ENCODE data around the gene FUT8. TPM values are rescaled to one million over a fixed set of nuclear protein-coding genes. Genes with fewer than 3 reads are reported as not detected.

The FUT8 gene
- total RNA-seq, 5 donors from 2014 or later (not counting 1 experiment from before 2014, with no cell fraction given): 37.6 to 51.7 (median 43.9) TPM

GRCh38 chr14:65476942-65477318 is 64.4 kb downstream of the FUT8 start:
- Mint-ChIP-seq H3K36me3 (peaks cover 15% of the 10 kb centered on the region), H3K27me3 (no peaks in the 10 kb centered on the region), H3K4me3 (no peak overlapping the region), H3K27ac (no peak overlapping the region), H3K9me3 (no peaks in the 10 kb centered on the region), H3K4me1 (peaks cover 60 to 72% (median 69%) of the 10 kb centered on the region in 3 donors)
- H3K27me3 ChIP-seq (replicated peaks in 1 of 2; ENCODE audit: control insufficient read depth in 2 of 2, extremely low read depth in 1 of 2, insufficient read depth in 2 of 2, low read length in 1 of 2): no peaks in the 10 kb centered on the region
- no CpG with 5 or more reads among the region's 1 CpG for WGBS (ENCODE audit: insufficient coverage)
- POLR2A ChIA-PET: interaction anchor here (0.6 kb wide), 3 partner anchors 21 to 1964 kb away, joined by 4 to 11 read pairs (median 5); no protein-coding TSS in a partner anchor
- CTCF ChIA-PET: interaction anchor here (0.7 kb wide), 3 partner anchors 11 to 47 kb away, joined by 3 to 4 read pairs (median 4); no protein-coding TSS in a partner anchor
- no peak for DNase-seq
- H3K27ac ChIP-seq (ENCODE audit: low read length): no peak overlapping the region
- peaks cover 0 to 5% of the 10 kb centered on the region in 2 experiments for H3K4me1 ChIP-seq (ENCODE audit: control insufficient read depth in 1 of 2, extremely low read depth in 1 of 2, insufficient read depth in 2 of 2, low read length in 2 of 2)
- H3K4me3 ChIP-seq (ENCODE audit: control insufficient read depth in 1 of 2, extremely low read depth in 1 of 2, low read length in 1 of 2): no peak overlapping the region
- H3K9me3 ChIP-seq: no peaks in the 10 kb centered on the region
- no peak for ATAC-seq (replicated peaks in 1 of 4)
- no peaks in the 10 kb centered on the region for H3K36me3 ChIP-seq (ENCODE audit: control insufficient read depth in 2 of 2, extremely low read depth in 1 of 2, insufficient read depth in 1 of 2, low read length in 1 of 2)

GRCh38 chr14:65478017-65478416 is 65.5 kb downstream of the FUT8 start:
- WGBS (ENCODE audit: insufficient coverage): no CpG with 5 or more reads among the region's 4 CpGs
- Histone ChIP-seq H3K27ac (ENCODE audit: low read length) (no peak overlapping the region), H3K27me3 (replicated peaks in 1 of 2; ENCODE audit: control insufficient read depth in 2 of 2, extremely low read depth in 1 of 2, insufficient read depth in 2 of 2, low read length in 1 of 2) (no peaks in the 10 kb centered on the region), H3K4me1 (ENCODE audit: control insufficient read depth in 1 of 2, extremely low read depth in 1 of 2, insufficient read depth in 2 of 2, low read length in 2 of 2) (peaks cover 0 to 5% of the 10 kb centered on the region in 2 experiments), H3K4me3 (ENCODE audit: control insufficient read depth in 1 of 2, extremely low read depth in 1 of 2, low read length in 1 of 2) (no peak overlapping the region), H3K9me3 (no peaks in the 10 kb centered on the region), H3K36me3 (ENCODE audit: control insufficient read depth in 2 of 2, extremely low read depth in 1 of 2, insufficient read depth in 1 of 2, low read length in 1 of 2) (no peaks in the 10 kb centered on the region)
- CTCF ChIA-PET: interaction anchor here in 1 of 2 donors (0.8 to 1.5 kb wide), 2 partner anchors 66 to 482 kb away, joined by 4 to 6 read pairs; no protein-coding TSS in a partner anchor
- DNase-seq (no peak), ATAC-seq (replicated peaks in 1 of 4) (no peak)
- Mint-ChIP-seq H3K9me3 (no peaks in the 10 kb centered on the region), H3K27me3 (no peaks in the 10 kb centered on the region), H3K4me3 (no peak overlapping the region), H3K36me3 (peaks cover 18% of the 10 kb centered on the region), H3K27ac (no peak overlapping the region), H3K4me1 (peaks cover 64 to 78% (median 74%) of the 10 kb centered on the region in 3 donors)
- POLR2A ChIA-PET: interaction anchor here in 1 of 2 donors (0.6 kb wide), 1 partner anchor 19 kb away, joined by 3 read pairs; no protein-coding TSS in a partner anchor

- Mint-ChIP-seq H3K27ac (no peak overlapping the region), H3K27me3 (no peaks in the 10 kb centered on the region), H3K4me1 (peaks cover 64 to 80% (median 75%) of the 10 kb centered on the region in 3 donors), H3K9me3 (no peaks in the 10 kb centered on the region), H3K36me3 (peaks cover 22% of the 10 kb centered on the region), H3K4me3 (peak overlapping the region in 1 of 3 donors; percentile 0)
- H3K27me3 ChIP-seq (replicated peaks in 1 of 2; ENCODE audit: control insufficient read depth in 2 of 2, extremely low read depth in 1 of 2, insufficient read depth in 2 of 2, low read length in 1 of 2): no peaks in the 10 kb centered on the region
- peaks cover 0 to 5% of the 10 kb centered on the region in 2 experiments for H3K4me1 ChIP-seq (ENCODE audit: control insufficient read depth in 1 of 2, extremely low read depth in 1 of 2, insufficient read depth in 2 of 2, low read length in 2 of 2)
- no peaks in the 10 kb centered on the region for H3K9me3 ChIP-seq
- POLR2A ChIA-PET: interaction anchor here (0.5 to 0.6 kb wide), 2 partner anchors 13 to 19 kb away, joined by 3 read pairs; no protein-coding TSS in a partner anchor
- DNase-seq (peak in 1 of 35 experiments; percentile 31), ATAC-seq (replicated peaks in 1 of 4) (peak; percentile 43 to 78 (median 58))
- no peak overlapping the region for H3K27ac ChIP-seq (ENCODE audit: low read length)
- no CpG with 5 or more reads among the region's 1 CpG for WGBS (ENCODE audit: insufficient coverage)
- CTCF ChIA-PET: interaction anchor here in 1 of 2 donors (0.8 to 1.5 kb wide), 2 partner anchors 67 to 481 kb away, joined by 4 to 6 read pairs; no protein-coding TSS in a partner anchor
- H3K4me3 ChIP-seq (ENCODE audit: control insufficient read depth in 1 of 2, extremely low read depth in 1 of 2, low read length in 1 of 2): no peak overlapping the region
- H3K36me3 ChIP-seq (ENCODE audit: control insufficient read depth in 2 of 2, extremely low read depth in 1 of 2, insufficient read depth in 1 of 2, low read length in 1 of 2): no peaks in the 10 kb centered on the region
These were observed 66.1 kb downstream of the FUT8 start for GRCh38 chr14:65478596-65478995.

- Histone ChIP-seq H3K27ac (ENCODE audit: low read length) (no peak overlapping the region), H3K4me3 (ENCODE audit: control insufficient read depth in 1 of 2, extremely low read depth in 1 of 2, low read length in 1 of 2) (no peak overlapping the region), H3K27me3 (replicated peaks in 1 of 2; ENCODE audit: control insufficient read depth in 2 of 2, extremely low read depth in 1 of 2, insufficient read depth in 2 of 2, low read length in 1 of 2) (no peaks in the 10 kb centered on the region), H3K36me3 (ENCODE audit: control insufficient read depth in 2 of 2, extremely low read depth in 1 of 2, insufficient read depth in 1 of 2, low read length in 1 of 2) (no peaks in the 10 kb centered on the region), H3K9me3 (no peaks in the 10 kb centered on the region), H3K4me1 (ENCODE audit: control insufficient read depth in 1 of 2, extremely low read depth in 1 of 2, insufficient read depth in 2 of 2, low read length in 2 of 2) (peaks cover 0 to 5% of the 10 kb centered on the region in 2 experiments)
- H3K27ac Mint-ChIP-seq: no peak overlapping the region
- ChIA-PET CTCF (interaction anchor here in 1 of 2 donors (1.5 kb wide), 1 partner anchor 480 kb away, joined by 4 read pairs; no protein-coding TSS in a partner anchor), POLR2A (interaction anchor here in 1 of 2 donors (0.5 to 0.7 kb wide), 2 partner anchors 20 to 131 kb away, joined by 6 to 13 read pairs; no protein-coding TSS in a partner anchor)
- no peak for DNase-seq
- no peaks in the 10 kb centered on the region for H3K27me3 Mint-ChIP-seq
- H3K4me3 Mint-ChIP-seq: peak overlapping the region in 1 of 3 donors; percentile 0
- ATAC-seq (replicated peaks in 1 of 4): no peak
- WGBS (ENCODE audit: insufficient coverage): 100% methylated on average over 1 of the region's 2 CpGs
- no peaks in the 10 kb centered on the region for H3K9me3 Mint-ChIP-seq
- peaks cover 64 to 81% (median 77%) of the 10 kb centered on the region in 3 donors for H3K4me1 Mint-ChIP-seq
- H3K36me3 Mint-ChIP-seq: peaks cover 23% of the 10 kb centered on the region
These were observed 66.9 kb downstream of the FUT8 start for GRCh38 chr14:65479386-65479785.

- CTCF ChIA-PET: no interaction called here
- H3K4me3 ChIP-seq (ENCODE audit: control insufficient read depth in 1 of 2, extremely low read depth in 1 of 2, low read length in 1 of 2): no peak overlapping the region
- Mint-ChIP-seq H3K27me3 (no peaks in the 10 kb centered on the region), H3K27ac (no peak overlapping the region), H3K4me3 (no peak overlapping the region), H3K4me1 (peaks cover 62 to 71% (median 69%) of the 10 kb centered on the region in 3 donors), H3K9me3 (no peaks in the 10 kb centered on the region), H3K36me3 (peaks cover 32% of the 10 kb centered on the region)
- peaks cover 0 to 2% of the 10 kb centered on the region in 2 experiments for H3K4me1 ChIP-seq (ENCODE audit: control insufficient read depth in 1 of 2, extremely low read depth in 1 of 2, insufficient read depth in 2 of 2, low read length in 2 of 2)
- no CpG with 5 or more reads among the region's 4 CpGs for WGBS (ENCODE audit: insufficient coverage)
- H3K27ac ChIP-seq (ENCODE audit: low read length): no peak overlapping the region
- DNase-seq: no peak
- no peak for ATAC-seq (replicated peaks in 1 of 4)
- POLR2A ChIA-PET: interaction anchor here in 1 of 2 donors (0.7 kb wide), 1 partner anchor 11 kb away, joined by 3 read pairs; no protein-coding TSS in a partner anchor
- no peaks in the 10 kb centered on the region for H3K27me3 ChIP-seq (replicated peaks in 1 of 2; ENCODE audit: control insufficient read depth in 2 of 2, extremely low read depth in 1 of 2, insufficient read depth in 2 of 2, low read length in 1 of 2)
- H3K9me3 ChIP-seq: no peaks in the 10 kb centered on the region
- H3K36me3 ChIP-seq (ENCODE audit: control insufficient read depth in 2 of 2, extremely low read depth in 1 of 2, insufficient read depth in 1 of 2, low read length in 1 of 2): no peaks in the 10 kb centered on the region
These were observed 70.4 kb downstream of the FUT8 start for GRCh38 chr14:65482757-65483438.

- POLR2A ChIA-PET: no interaction called here
These were observed 71.1 kb downstream of the FUT8 start for GRCh38 chr14:65483647-65484046.

More at GRCh38 chr14:65483647-65484046, 71.1 kb downstream of the FUT8 start:
- no peak for DNase-seq
- H3K4me1 Mint-ChIP-seq: peaks cover 62 to 71% (median 69%) of the 10 kb centered on the region in 3 donors
- H3K27me3 Mint-ChIP-seq: no peaks in the 10 kb centered on the region
- Histone ChIP-seq H3K36me3 (ENCODE audit: control insufficient read depth in 2 of 2, extremely low read depth in 1 of 2, insufficient read depth in 1 of 2, low read length in 1 of 2) (no peaks in the 10 kb centered on the region), H3K9me3 (no peaks in the 10 kb centered on the region), H3K27ac (ENCODE audit: low read length) (no peak overlapping the region), H3K27me3 (replicated peaks in 1 of 2; ENCODE audit: control insufficient read depth in 2 of 2, extremely low read depth in 1 of 2, insufficient read depth in 2 of 2, low read length in 1 of 2) (no peaks in the 10 kb centered on the region), H3K4me1 (ENCODE audit: control insufficient read depth in 1 of 2, extremely low read depth in 1 of 2, insufficient read depth in 2 of 2, low read length in 2 of 2) (peaks cover 0 to under 1% of the 10 kb centered on the region in 2 experiments), H3K4me3 (ENCODE audit: control insufficient read depth in 1 of 2, extremely low read depth in 1 of 2, low read length in 1 of 2) (no peak overlapping the region)
- H3K27ac Mint-ChIP-seq: no peak overlapping the region
- no peak for ATAC-seq (replicated peaks in 1 of 4)
- 100% methylated on average over 1 of the region's 4 CpGs for WGBS (ENCODE audit: insufficient coverage)
- CTCF ChIA-PET: no interaction called here
- no peak overlapping the region for H3K4me3 Mint-ChIP-seq
- no peaks in the 10 kb centered on the region for H3K9me3 Mint-ChIP-seq
- H3K36me3 Mint-ChIP-seq: peaks cover 33% of the 10 kb centered on the region

All from T-cell (primary cell).